T-helper 2 cell treated with Interferon-gamma antibody and Interleukin-4, amounts not matched to agents 100 ng/mL and 5 ng/mL, for 36 hours (primary cell): Measurements from ENCODE around the gene GYS2. TPM values are rescaled to one million over a fixed set of nuclear protein-coding genes. Genes with fewer than 3 reads are reported as not detected.
"Not testable (repeated sequence)": the region's sequence is repeated elsewhere in the genome, so short reads cannot be mapped to it uniquely, and the experiment has no call there.

Experiments used
- intact Hi-C: fragments of 100-400 bp; cut with micrococcal nuclease; formaldehyde crosslinking; loops from one replicate; pipeline ENCODE4 v1.15.1; 2023
- total RNA-seq: library from RNA; stranded (reverse); gene quantifications from 2 replicates; pipeline ENCODE4 v1.2.3, GENCODE V29; 2022

Gene GYS2
- total RNA-seq: 0.11 and 0.23 TPM in 2 replicates

GRCh38 chr12:21604245-21605101 is at the start of gene GYS2:
Gene GYS2 (minus strand): TSS chr12:21604847. CDS start chr12:21604592, 255 bp downstream.
- intact Hi-C loops: no loop called here

GRCh38 chr12:21651821-21652220 is 47.2 kb upstream of the GYS2 start:
- intact Hi-C loops: loop anchor here (10.0 kb wide), 1 partner anchor 893 kb away; the partner anchor contains the start of gene C2CD5

GRCh38 chr12:21650997-21651396 is 46.4 kb upstream of the GYS2 start:
- intact Hi-C loops: loop anchor here (10.0 kb wide), 1 partner anchor 894 kb away; the partner anchor contains the start of gene C2CD5

DNA sequence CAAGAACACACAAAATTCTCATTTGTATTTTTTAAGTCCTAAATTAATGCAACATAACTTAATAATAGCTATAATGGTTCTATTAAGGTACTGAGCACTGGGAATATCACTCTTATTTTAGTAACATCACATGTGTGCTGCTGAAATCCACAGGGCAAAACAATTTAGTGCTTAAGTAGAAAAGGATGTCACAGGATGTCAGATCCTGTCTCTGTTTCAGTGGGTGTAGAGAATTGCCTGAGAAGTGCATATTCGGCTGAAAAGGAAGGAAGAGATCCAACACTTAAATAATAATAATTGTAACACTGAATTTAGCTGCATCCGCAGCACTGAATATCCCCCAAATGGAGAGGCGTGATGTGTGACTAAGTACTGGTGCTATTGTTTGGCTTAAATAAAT is 44.4 kb upstream of the GYS2 start:
- intact Hi-C loops: no loop called here

GRCh38 chr12:21648378-21648777 is 43.7 kb upstream of the GYS2 start:
- intact Hi-C loops: no loop called here

- intact Hi-C loops: no loop called here
Observed at GRCh38 chr12:21647179-21647578, 42.5 kb upstream of the GYS2 start.

GRCh38 chr12:21645041-21645500 is 40.4 kb upstream of the GYS2 start:
- intact Hi-C loops: not testable (repeated sequence)

- intact Hi-C loops: no loop called here
Observed at GRCh38 chr12:21644516-21644915, 39.9 kb upstream of the GYS2 start.

DNA sequence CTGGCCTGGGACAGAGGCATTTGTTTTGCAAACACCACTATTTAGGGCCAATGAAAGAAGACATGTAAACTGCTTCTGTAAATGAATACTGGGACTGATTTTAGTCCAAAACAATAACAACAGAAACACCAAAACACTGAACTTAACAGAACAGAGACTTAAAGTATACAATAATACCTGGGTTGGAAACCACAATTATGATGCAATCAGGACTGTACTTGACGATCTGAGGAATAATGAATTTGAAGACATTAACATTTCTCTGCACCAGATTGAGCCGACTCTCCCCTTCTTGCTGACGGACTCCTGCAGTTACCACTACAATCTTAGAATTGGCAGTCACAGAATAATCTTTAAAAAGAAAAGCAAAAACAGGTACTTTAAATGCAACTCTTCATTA is 39.1 kb upstream of the GYS2 start:
- intact Hi-C loops: loop anchor here (2.0 kb wide), 1 partner anchor 13 kb away; the partner anchor contains the start of gene LDHB

- intact Hi-C loops: loop anchor here (2.0 kb wide), 1 partner anchor 14 kb away; the partner anchor contains the start of gene LDHB
Observed at GRCh38 chr12:21642707-21643389, 38.2 kb upstream of the GYS2 start.

DNA sequence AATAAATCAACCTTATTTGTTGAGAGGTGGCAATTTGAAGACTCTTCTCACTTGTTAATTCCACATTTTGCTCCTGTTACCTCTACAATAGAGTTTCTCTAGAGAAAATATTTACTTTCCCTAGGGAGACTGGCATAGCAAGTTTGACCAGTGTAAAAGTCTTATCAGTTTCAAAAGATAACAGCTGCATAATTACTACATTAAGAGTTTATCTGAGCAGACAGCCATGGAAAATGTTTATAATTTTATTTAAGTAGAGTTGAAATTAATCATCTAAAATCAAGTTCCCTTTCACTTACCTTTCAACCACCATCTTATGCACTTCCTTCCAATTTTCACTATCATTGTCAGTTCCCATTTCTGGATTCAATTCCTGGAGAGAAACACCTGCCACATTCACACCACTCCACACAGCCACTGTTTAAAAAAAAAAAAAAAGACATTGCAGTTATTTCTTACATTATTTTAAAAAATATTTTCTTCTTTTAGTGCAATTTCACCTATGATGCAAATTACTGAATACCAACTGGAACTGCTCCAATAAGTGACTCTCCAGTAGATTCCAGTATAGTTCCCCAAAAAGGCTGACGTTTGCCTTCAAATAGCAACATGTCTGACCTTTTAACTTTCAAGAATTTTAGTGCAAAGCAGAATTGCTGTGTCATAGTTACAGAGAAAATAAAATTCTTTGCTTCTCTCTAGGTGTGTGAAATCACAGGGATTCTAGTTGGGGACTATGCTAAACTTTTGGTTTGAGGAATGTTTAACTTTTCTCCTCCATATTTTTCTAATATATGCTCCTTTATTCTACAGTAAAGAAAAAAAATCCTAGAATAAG is 33.6 kb upstream of the GYS2 start:
- intact Hi-C loops: no loop called here

- intact Hi-C loops: no loop called here
Observed at GRCh38 chr12:21634245-21634644, 29.6 kb upstream of the GYS2 start.

- intact Hi-C loops: no loop called here
Observed at GRCh38 chr12:21631367-21631766, 26.7 kb upstream of the GYS2 start.

GRCh38 chr12:21627924-21628323 is 23.3 kb upstream of the GYS2 start:
- intact Hi-C loops: no loop called here

- intact Hi-C loops: loop anchor here (10.0 kb wide), 1 partner anchor 426 kb away; the partner anchor contains the start of gene CMAS
Observed at GRCh38 chr12:21618566-21618965, 13.9 kb upstream of the GYS2 start.

- intact Hi-C loops: loop anchor here (10.0 kb wide), 1 partner anchor 428 kb away; the partner anchor contains the start of gene CMAS
Observed at GRCh38 chr12:21617030-21617429, 12.4 kb upstream of the GYS2 start.

GRCh38 chr12:21615431-21615830 is 10.8 kb upstream of the GYS2 start:
- intact Hi-C loops: loop anchor here (2.0 to 10.0 kb wide), 2 partner anchors 159 to 429 kb away; partner anchors contain the start of gene CMAS

DNA sequence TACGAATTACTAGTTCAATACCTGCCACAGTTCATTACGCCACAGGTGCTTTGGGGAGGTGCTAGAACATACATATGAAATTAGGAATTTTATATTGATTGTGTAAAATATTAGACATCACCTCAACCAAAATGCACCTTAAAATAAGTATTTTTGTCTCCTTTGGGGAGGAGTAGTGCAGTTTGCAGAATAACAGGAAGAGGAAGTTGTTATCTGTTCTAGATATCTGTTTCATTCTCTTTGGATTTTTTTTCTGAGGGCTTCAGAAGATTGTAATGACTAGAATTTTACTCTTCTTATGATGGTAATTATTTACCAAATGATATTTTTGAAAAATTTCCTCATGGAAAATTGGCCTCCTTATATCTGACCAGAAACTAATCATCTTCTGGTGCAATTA is 9.9 kb upstream of the GYS2 start:
- intact Hi-C loops: loop anchor here (1.0 to 10.0 kb wide), 3 partner anchors 43 to 430 kb away; partner anchors contain the start of genes CMAS and LDHB

GRCh38 chr12:21613931-21614330 is 9.3 kb upstream of the GYS2 start:
- intact Hi-C loops: loop anchor here (1.0 to 10.0 kb wide), 3 partner anchors 43 to 431 kb away; partner anchors contain the start of genes CMAS and LDHB

- intact Hi-C loops: no loop called here
Observed at GRCh38 chr12:21608196-21608595, 3.5 kb upstream of the GYS2 start.

DNA sequence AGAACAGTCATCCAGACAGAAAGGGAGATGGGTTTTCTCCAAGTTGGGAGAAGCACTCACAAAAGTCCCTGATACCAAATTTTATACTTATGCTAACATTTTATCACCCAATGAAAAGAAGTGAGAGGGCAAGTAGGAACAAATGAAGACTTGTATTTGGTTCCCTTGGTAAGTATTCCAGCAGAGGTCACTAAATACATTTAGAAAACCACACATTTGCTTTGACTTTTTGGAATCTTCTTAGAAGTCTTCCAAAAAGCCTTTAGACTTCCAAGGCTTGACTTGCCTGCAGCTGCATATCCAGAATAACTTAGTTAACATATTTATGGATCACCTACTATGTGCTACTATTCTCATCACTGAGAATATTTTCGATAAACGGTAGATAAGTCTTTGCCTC is 3.1 kb upstream of the GYS2 start:
- intact Hi-C loops: loop anchor here (1.0 kb wide), 1 partner anchor 73 kb away; no protein-coding TSS in a partner anchor
